HL-60 (cell line): ENCODE data around the gene CAMSAP3. TPM values are rescaled to one million over a fixed set of nuclear protein-coding genes. Genes with fewer than 3 reads are reported as not detected.

Experiments
- DNase-seq, 2 experiments: peaks; one replicate each; pipeline ENCODE4 v3.0.0-alpha.2; 2010 to 2020; ENCODE audit warnings: low read depth in 1 of 2, low spot score in 1 of 2
- H3K27ac ChIP-seq: fragments of 250-450 bp; sonication (Bioruptor Pico); replicated peaks from 2 replicates; pipeline ENCODE4 v1.5.1; 2020; ENCODE audit warnings: mild to moderate bottlenecking, moderate library complexity
- H3K27me3 ChIP-seq: fragments of 250-450 bp; sonication (Bioruptor Pico); 2 replicates; pipeline ENCODE4 v1.5.1; 2021; ENCODE audit warnings: mild to moderate bottlenecking, moderate library complexity; ENCODE audit not compliant: insufficient read depth, poor library complexity, severe bottlenecking
- H3K4me3 ChIP-seq: replicated peaks from 2 replicates; pipeline ENCODE4 v1.5.1; 2011; ENCODE audit warnings: mild to moderate bottlenecking, control low read depth, low read length; ENCODE audit not compliant: insufficient read depth
- POLR2AphosphoS5 ChIP-seq: IDR thresholded peaks from 2 replicates; pipeline ENCODE4 v1.6.1; 2012; ENCODE audit warnings: low read depth
- microRNA-seq: library from miRNA; unstranded; fragments of <30 nt; microRNA quantifications from one replicate; pipeline ENCODE4, GENCODE V29; 2018

CAMSAP3 gene

DNA sequence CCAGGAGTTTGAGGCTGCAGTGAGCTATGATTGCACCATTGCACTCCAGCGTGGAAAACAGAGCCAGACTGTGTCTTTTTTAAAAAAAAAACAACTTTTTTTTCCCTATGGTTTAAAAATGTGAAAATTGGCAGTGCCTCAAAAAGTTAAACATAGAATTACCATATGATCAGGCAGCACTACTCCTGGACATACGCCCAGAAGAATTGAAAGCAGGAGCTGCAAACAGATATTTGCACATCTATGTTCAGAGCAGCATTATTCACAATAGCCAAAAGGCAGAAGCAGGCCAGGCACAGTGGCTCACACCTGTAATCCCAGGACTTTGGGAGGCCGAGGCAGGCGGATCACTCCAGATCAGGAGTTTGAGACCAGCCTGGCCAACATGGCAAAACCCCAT, 69.4 kb downstream of the CAMSAP3 start:
- Histone ChIP-seq H3K27me3 (no peaks in the 10 kb centered on the region), H3K27ac (no peak overlapping the region), H3K4me3 (no peak overlapping the region)
- DNase-seq = no peak
- TF ChIP-seq POLR2AphosphoS5 = no peak

Small RNA genes lying within 50 kb of the gene (microRNA-seq; reads per million reads assigned to microRNA genes)
- not detected for gene MIR6792
